Posterior cingulate gyrus (tissue), 11 donors: ENCODE measurements around the gene STIP1.
"Not testable (repeated sequence)": the region's sequence is repeated elsewhere in the genome, so short reads cannot be mapped to it uniquely, and the experiment has no call there.

Source experiments
- DNase-seq, 10 donors: peaks; one replicate each; pipeline versions ENCODE4 v3.0.0 to v3.0.0-alpha.2; 2020 to 2021; ENCODE audit warnings: mixed read lengths in 3 of 10
- intact Hi-C: fragments of 100-400 bp; cut with DNase I; formaldehyde crosslinking; loops from one replicate; pipeline ENCODE4 v1.15.1; 2023

The STIP1 gene

GRCh38 chr11:64156235-64157011 lies 29.5 kb upstream of the STIP1 start:
- intact Hi-C loops = no loop called here

GRCh38 chr11:64157631-64158394 lies 28.2 kb upstream of the STIP1 start:
- DNase-seq = peak in 1 of 10 donors; percentile 61
- intact Hi-C loops = no loop called here

More at GRCh38 chr11:64156235-64157011, 29.5 kb upstream of the STIP1 start:
- peak in 7 of 10 donors; percentile 29 to 95 (median 57) for DNase-seq

GRCh38 chr11:64161037-64161436 lies 24.9 kb upstream of the STIP1 start:
- no peak for DNase-seq
- intact Hi-C loops = no loop called here

- DNase-seq, intact Hi-C loops: not testable (repeated sequence)
Observed at GRCh38 chr11:64162769-64163168, 23.2 kb upstream of the STIP1 start.

GRCh38 chr11:64163951-64164350 lies 22.0 kb upstream of the STIP1 start:
- DNase-seq = peak in 1 of 10 donors; percentile 39
- intact Hi-C loops = no loop called here

- intact Hi-C loops = no loop called here
- DNase-seq = peak in 1 of 10 donors; percentile 74
Observed at GRCh38 chr11:64164392-64165312, 21.3 kb upstream of the STIP1 start.

GRCh38 chr11:64165481-64165841 lies 20.5 kb upstream of the STIP1 start:
- intact Hi-C loops = no loop called here
- DNase-seq = peak in 1 of 10 donors; percentile 74

- intact Hi-C loops = no loop called here
- DNase-seq = peak; percentile 70 to 98 (median 84)
Observed at GRCh38 chr11:64165842-64166635, 19.9 kb upstream of the STIP1 start, which contains the start of gene MACROD1. Gene MACROD1, minus strand, starts transcription at chr11:64166113. Its CDS starts 119 bp downstream, at chr11:64165994.

GRCh38 chr11:64170419-64170818 lies 15.6 kb upstream of the STIP1 start:
- intact Hi-C loops = no loop called here
- no peak for DNase-seq

GRCh38 chr11:64173616-64174355 lies 12.2 kb upstream of the STIP1 start:
- DNase-seq = peak in 1 of 10 donors; percentile 3
- intact Hi-C loops = no loop called here

GRCh38 chr11:64176751-64177150 lies 9.2 kb upstream of the STIP1 start:
- intact Hi-C loops = no loop called here
- DNase-seq = peak in 3 of 10 donors; percentile 17 to 82 (median 54)

- DNase-seq = no peak
- intact Hi-C loops = no loop called here
Observed at GRCh38 chr11:64178203-64178602, 7.8 kb upstream of the STIP1 start.

- peak in 1 of 10 donors; percentile 62 for DNase-seq
- intact Hi-C loops = no loop called here
Observed at GRCh38 chr11:64178951-64179639, 6.9 kb upstream of the STIP1 start.

GRCh38 chr11:64180891-64181290 lies 5.1 kb upstream of the STIP1 start:
- peak in 2 of 10 donors; percentile 7 to 17 for DNase-seq
- intact Hi-C loops = loop anchor here (10.0 kb wide), 1 partner anchor 54 kb away; the partner anchor contains the start of genes DNAJC4 and VEGFB

GRCh38 chr11:64181506-64182411 lies 4.2 kb upstream of the STIP1 start:
- peak; percentile 89 to 99 (median 95) for DNase-seq
- intact Hi-C loops = loop anchor here (10.0 kb wide), 1 partner anchor 53 kb away; the partner anchor contains the start of genes DNAJC4 and VEGFB

GRCh38 chr11:64183890-64184289 lies 2.1 kb upstream of the STIP1 start:
- intact Hi-C loops = loop anchor here (10.0 kb wide), 1 partner anchor 51 kb away; the partner anchor contains the start of genes DNAJC4 and VEGFB
- peak in 2 of 10 donors; percentile 5 to 49 for DNase-seq
